Cardiac muscle cell (in vitro differentiated cells and primary cell): ENCODE results near the gene ASH1L. TPM values are rescaled to one million over a fixed set of nuclear protein-coding genes. Genes with fewer than 3 reads are reported as not detected.

Experiments
- DNase-seq, 2 donors: peaks; one replicate each; pipeline versions ENCODE4 v3.0.0 to v3.0.0-alpha.2; 2010 to 2017; ENCODE audit warnings: low read depth in 1 of 2, low spot score in 1 of 2
- H3K27ac ChIP-seq: fragments of 200-600 bp; sonication (generic); 2 replicates; pipeline ENCODE4 v1.5.1; 2016
- H3K27me3 ChIP-seq: fragments of 200-600 bp; sonication (generic); 2 replicates; pipeline ENCODE4 v1.6.0; 2016; ENCODE audit warnings: control low read depth
- H3K36me3 ChIP-seq: fragments of 200-600 bp; sonication (generic); 2 replicates; pipeline ENCODE4 v1.5.1; 2016; ENCODE audit warnings: control low read depth
- H3K4me1 ChIP-seq: fragments of 200-600 bp; sonication (generic); 2 replicates; pipeline ENCODE4 v1.8.1; 2017; ENCODE audit warnings: low read depth, mild to moderate bottlenecking, mixed run types
- H3K4me3 ChIP-seq: fragments of 200-600 bp; sonication (generic); 2 replicates; pipeline ENCODE4 v1.5.1; 2016; ENCODE audit warnings: mild to moderate bottlenecking
- H3K9me3 ChIP-seq: fragments of 200-600 bp; sonication (generic); 2 replicates; pipeline ENCODE4 v1.5.1; 2017; ENCODE audit warnings: low read depth, mild to moderate bottlenecking, control low read depth
- polyA plus RNA-seq: library from polyadenylated mRNA; unstranded; fragments of >200 nt; fragmentation: Nextera tagmentation; extraction: Ambion mirVana; gene quantifications from 2 replicates; pipeline ENCODE4 v1.2.1, GENCODE V29; 2016
- total RNA-seq: library from RNA; depleted of rRNA; stranded (reverse); fragments of >200 nt; gene quantifications from 2 replicates; pipeline ENCODE4 v1.2.3, GENCODE V29; 2016
- TF ChIP-seq, protein P1 (sequence below): IDR thresholded peaks from 2 replicates; pipeline ENCODE4 v1.5.1; 2012; ENCODE audit warnings: low read depth, mild to moderate bottlenecking, low read length

Gene ASH1L
- total and polyA plus RNA-seq, 2 experiments from 2014 or later = 25.9 to 31.2 TPM

DNA sequence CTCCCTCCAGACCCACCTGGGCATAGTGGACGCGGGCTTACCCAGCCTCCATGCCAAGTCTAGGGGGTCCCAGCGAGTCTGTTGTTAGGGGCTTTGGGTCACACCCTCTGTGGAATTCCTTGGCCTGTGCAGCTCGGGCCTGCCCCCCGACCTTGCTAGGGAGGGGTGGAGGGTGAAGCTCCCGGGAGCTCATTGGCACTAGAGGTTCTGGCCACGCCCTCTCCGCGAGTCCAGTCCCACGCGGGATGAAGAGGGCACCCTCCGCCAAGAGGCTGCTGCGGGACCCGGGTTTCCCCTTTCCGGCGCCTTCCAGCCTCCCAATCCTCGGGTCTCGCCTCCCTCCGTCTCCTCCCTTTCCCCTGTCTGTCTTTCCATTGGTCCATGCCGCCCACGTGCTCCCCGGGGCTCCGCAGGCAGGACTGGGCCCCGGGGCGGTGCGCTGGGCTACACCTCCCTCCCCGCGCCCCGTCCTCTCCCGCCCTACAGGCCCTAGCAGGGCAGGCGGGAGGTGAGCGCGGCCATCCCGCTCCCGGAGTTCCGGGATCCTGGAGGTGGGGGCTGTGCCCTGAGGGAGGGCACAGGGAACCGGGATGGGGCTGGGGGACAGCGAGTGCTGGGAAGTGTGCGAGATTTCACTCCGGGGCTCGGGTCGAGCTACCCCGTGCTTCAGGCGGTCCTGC is 238.4 kb downstream of the ASH1L start:
- peak overlapping the region; percentile 78 for H3K27ac ChIP-seq
- H3K27me3 ChIP-seq = no peaks in the 10 kb centered on the region
- TF ChIP-seq, protein P1, sequence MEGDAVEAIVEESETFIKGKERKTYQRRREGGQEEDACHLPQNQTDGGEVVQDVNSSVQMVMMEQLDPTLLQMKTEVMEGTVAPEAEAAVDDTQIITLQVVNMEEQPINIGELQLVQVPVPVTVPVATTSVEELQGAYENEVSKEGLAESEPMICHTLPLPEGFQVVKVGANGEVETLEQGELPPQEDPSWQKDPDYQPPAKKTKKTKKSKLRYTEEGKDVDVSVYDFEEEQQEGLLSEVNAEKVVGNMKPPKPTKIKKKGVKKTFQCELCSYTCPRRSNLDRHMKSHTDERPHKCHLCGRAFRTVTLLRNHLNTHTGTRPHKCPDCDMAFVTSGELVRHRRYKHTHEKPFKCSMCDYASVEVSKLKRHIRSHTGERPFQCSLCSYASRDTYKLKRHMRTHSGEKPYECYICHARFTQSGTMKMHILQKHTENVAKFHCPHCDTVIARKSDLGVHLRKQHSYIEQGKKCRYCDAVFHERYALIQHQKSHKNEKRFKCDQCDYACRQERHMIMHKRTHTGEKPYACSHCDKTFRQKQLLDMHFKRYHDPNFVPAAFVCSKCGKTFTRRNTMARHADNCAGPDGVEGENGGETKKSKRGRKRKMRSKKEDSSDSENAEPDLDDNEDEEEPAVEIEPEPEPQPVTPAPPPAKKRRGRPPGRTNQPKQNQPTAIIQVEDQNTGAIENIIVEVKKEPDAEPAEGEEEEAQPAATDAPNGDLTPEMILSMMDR = no peak
- peak overlapping the region; percentile 61 for H3K4me3 ChIP-seq
- H3K4me1 ChIP-seq = peaks cover 8% of the 10 kb centered on the region
- DNase-seq = peak; percentile 96 to 98
- H3K36me3 ChIP-seq = peaks cover 3% of the 10 kb centered on the region
- H3K9me3 ChIP-seq = no peaks in the 10 kb centered on the region

DNA sequence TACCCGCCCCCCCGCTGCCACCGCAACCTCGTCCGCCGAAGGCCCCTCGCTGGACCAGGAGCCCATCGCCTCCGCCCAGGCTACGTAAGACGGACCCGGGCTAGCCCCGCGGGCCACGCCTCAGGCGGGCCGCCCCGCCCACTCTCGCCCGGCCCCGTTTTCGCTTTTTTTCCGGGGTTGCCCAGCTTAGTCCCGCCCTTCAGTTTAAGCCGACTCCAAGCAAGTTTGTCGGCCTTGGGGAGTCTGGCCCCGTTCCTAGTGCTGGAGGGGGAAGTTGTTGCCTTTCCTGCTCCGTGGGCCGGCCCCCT is 238.9 kb downstream of the ASH1L start:
- H3K9me3 ChIP-seq = no peaks in the 10 kb centered on the region
- H3K4me1 ChIP-seq = peaks cover 8% of the 10 kb centered on the region
- TF ChIP-seq, protein P1 = no peak
- H3K27me3 ChIP-seq = no peaks in the 10 kb centered on the region
- H3K27ac ChIP-seq = peak overlapping the region; percentile 78
- peaks cover 7% of the 10 kb centered on the region for H3K36me3 ChIP-seq
- DNase-seq = peak; percentile 90 to 94
- H3K4me3 ChIP-seq = peak overlapping the region; percentile 61

DNA sequence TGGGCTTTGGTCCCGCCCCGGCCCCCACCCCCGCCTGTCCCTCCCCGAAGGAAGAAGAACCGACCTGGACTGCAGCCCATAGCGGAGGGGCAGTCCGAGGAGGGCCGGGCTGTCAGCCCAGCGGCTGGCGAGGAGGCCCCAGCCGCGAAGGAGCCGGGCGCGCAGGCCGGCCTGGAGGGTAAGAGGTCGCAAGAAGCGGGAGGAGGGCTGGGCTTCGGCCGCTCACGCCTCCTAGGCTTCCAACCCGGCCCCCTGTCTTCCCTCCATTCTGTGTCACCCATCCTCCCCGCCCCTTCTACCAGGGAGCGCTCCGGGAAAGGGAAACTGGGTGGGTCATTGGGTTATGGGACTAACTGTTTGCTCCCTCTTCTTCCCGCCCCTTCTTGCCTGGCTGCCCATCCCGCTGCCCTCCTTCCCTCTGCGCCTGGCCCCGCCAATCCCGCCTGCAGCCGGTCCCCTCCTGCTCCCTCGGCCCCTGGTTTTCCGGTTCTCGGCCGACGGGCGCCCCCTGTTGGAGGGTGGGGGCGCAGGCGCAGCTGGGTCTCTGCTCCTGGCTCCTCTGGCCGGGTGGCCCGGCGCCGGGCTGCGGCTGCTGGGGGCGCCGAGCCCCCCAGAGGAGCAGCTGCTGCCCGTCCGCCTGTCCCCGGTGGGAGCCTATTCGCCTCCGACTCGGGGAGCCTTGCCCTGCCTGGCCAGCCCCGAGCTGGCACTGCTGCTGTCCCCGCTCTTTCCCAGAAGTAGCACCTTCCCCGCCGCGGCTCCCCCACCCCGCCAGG is 239.5 kb downstream of the ASH1L start:
- no peaks in the 10 kb centered on the region for H3K27me3 ChIP-seq
- H3K4me3 ChIP-seq = peak overlapping the region; percentile 61
- TF ChIP-seq, protein P1 = peak; percentile 89
- H3K36me3 ChIP-seq = peaks cover 8% of the 10 kb centered on the region
- peak overlapping the region; percentile 84 for H3K27ac ChIP-seq
- H3K9me3 ChIP-seq = no peaks in the 10 kb centered on the region
- DNase-seq = peak; percentile 93 to 98
- H3K4me1 ChIP-seq = peaks cover 8% of the 10 kb centered on the region

DNA sequence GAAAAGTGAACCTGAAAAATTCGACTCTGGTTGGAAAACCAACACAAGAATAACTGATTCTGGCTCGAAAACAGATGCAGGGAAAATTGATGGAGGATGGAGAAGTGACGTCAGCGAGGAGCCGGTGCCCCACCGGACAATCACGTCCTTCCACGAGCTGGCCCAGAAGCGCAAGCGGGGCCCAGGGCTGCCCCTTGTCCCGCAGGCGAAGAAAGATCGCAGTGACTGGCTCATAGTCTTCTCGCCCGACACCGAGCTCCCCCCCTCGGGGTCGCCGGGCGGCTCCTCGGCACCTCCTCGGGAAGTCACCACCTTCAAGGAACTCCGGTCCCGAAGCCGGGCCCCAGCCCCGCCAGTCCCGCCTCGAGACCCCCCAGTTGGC is 240.0 kb downstream of the ASH1L start:
- Histone ChIP-seq H3K9me3 (no peaks in the 10 kb centered on the region), H3K27ac (peak overlapping the region; percentile 84), H3K36me3 (peaks cover 8% of the 10 kb centered on the region), H3K4me3 (peak overlapping the region; percentile 61), H3K4me1 (peaks cover 8% of the 10 kb centered on the region), H3K27me3 (no peaks in the 10 kb centered on the region)
- TF ChIP-seq, protein P1 = no peak
- peak; percentile 30 to 48 for DNase-seq

DNA sequence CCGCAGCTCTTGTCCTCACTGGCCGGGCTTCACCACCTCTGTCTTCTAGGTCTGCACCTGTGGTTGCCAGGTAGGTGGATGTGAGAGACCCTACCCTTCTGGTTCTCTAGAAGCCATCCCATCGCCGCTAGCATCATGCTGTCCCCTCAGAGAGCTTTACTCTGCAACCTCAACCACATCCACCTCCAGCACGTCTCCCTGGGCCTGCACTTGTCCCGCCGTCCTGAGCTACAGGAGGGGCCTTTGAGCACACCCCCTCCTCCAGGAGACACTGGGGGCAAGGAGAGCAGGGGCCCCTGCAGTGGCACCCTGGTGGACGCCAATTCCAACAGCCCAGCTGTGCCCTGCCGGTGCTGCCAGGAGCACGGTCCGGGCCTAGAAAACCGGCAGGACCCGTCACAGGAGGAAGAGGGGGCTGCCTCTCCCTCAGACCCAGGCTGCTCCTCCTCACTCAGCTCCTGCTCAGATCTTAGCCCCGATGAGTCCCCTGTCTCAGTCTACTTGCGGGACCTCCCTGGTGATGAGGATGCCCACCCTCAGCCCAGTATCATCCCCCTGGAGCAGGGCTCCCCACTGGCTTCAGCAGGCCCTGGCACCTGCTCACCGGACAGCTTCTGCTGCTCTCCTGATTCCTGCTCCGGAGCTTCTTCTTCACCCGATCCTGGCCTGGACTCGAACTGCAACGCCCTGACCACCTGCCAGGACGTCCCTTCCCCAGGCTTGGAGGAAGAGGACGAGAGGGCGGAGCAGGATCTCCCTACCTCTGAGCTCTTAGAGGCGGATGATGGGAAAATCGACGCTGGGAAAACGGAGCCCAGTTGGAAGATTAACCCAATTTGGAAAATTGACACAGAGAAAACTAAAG is 240.7 kb downstream of the ASH1L start:
- Histone ChIP-seq H3K4me3 (peak overlapping the region; percentile 61), H3K27me3 (no peaks in the 10 kb centered on the region), H3K4me1 (peaks cover 8% of the 10 kb centered on the region), H3K27ac (no peak overlapping the region), H3K36me3 (peaks cover 8% of the 10 kb centered on the region), H3K9me3 (no peaks in the 10 kb centered on the region)
- TF ChIP-seq, protein P1 = no peak
- DNase-seq = peak in 1 of 2 donors; percentile 4
